Neural cell (in vitro differentiated cells): ENCODE measurements around the gene UBE2QL1. TPM values are rescaled to one million over a fixed set of nuclear protein-coding genes. Genes with fewer than 3 reads are reported as not detected.

ENCODE experiments used
- H2AFZ ChIP-seq: fragments of 200-600, 300-800 bp; sonication (generic), shearing (Covaris generic); 2 replicates; pipeline ENCODE4 v1.6.0; 2014; ENCODE audit warnings: low read depth, mild to moderate bottlenecking, antibody characterized with exemption, low read length, moderate library complexity
- H3F3A ChIP-seq: fragments of 200-600 bp; shearing (Covaris generic); 2 replicates; pipeline ENCODE4 v1.6.1; 2016; ENCODE audit warnings: mild to moderate bottlenecking, moderate library complexity, mixed read lengths, antibody characterized with exemption, low read length; ENCODE audit not compliant: insufficient read depth, poor library complexity, severe bottlenecking
- H3K27ac ChIP-seq: fragments of 200-600, 300-800 bp; sonication (generic), shearing (Covaris generic); 2 replicates; pipeline ENCODE4 v1.5.1; 2014; ENCODE audit warnings: mild to moderate bottlenecking, low read length, moderate library complexity
- H3K27me3 ChIP-seq: fragments of 300-800, 200-600 bp; sonication (generic), shearing (Covaris generic); 2 replicates; pipeline ENCODE4 v1.6.0; 2014; ENCODE audit warnings: mild to moderate bottlenecking, low read depth, low read length, moderate library complexity; ENCODE audit not compliant: insufficient read depth
- H3K36me3 ChIP-seq: fragments of 300-800, 200-600 bp; sonication (generic), shearing (Covaris generic); 2 replicates; pipeline ENCODE4 v1.5.1; 2014; ENCODE audit warnings: mild to moderate bottlenecking, antibody characterized with exemption, low read length, moderate library complexity; ENCODE audit not compliant: insufficient read depth
- H3K4me2 ChIP-seq: fragments of 300-800, 200-600 bp; sonication (generic), shearing (Covaris generic); 2 replicates; pipeline ENCODE4 v1.6.0; 2014; ENCODE audit warnings: mild to moderate bottlenecking, low read length
- H3K4me3 ChIP-seq: fragments of 300-800, 200-600 bp; sonication (generic), shearing (Covaris generic); 2 replicates; pipeline ENCODE4 v1.5.1; 2014; ENCODE audit warnings: mild to moderate bottlenecking, low read length, moderate library complexity
- H3K79me2 ChIP-seq: fragments of 200-600 bp; shearing (Covaris generic); replicated peaks from 2 replicates; pipeline ENCODE4 v1.6.0; 2014; ENCODE audit warnings: mild to moderate bottlenecking, low read length, moderate library complexity; ENCODE audit not compliant: insufficient read depth
- H3K9ac ChIP-seq: fragments of 300-800, 200-600 bp; sonication (generic), shearing (Covaris generic); 2 replicates; pipeline ENCODE4 v1.6.1; 2016; ENCODE audit warnings: mild to moderate bottlenecking, low read length, mixed read lengths
- H3K9me2 ChIP-seq: fragments of 200-600 bp; shearing (Covaris generic); 2 replicates; pipeline ENCODE4 v1.6.1; 2016; ENCODE audit warnings: mild to moderate bottlenecking, low read length, mixed read lengths; ENCODE audit not compliant: insufficient read depth
- H3K9me3 ChIP-seq: fragments of 200-600, 300-800 bp; sonication (generic), shearing (Covaris generic); 2 replicates; pipeline ENCODE4 v1.6.1; 2016; ENCODE audit warnings: mild to moderate bottlenecking, mixed run types, low read length, moderate library complexity, mixed read lengths
- H4K20me1 ChIP-seq: fragments of 200-600 bp; shearing (Covaris generic); 2 replicates; pipeline ENCODE4 v1.6.1; 2016; ENCODE audit warnings: mild to moderate bottlenecking, mixed run types; ENCODE audit not compliant: insufficient read depth
- CTCF ChIP-seq: fragments of 450-650 bp; IDR thresholded peaks from 2 replicates; pipeline ENCODE4 v1.5.1; 2014; ENCODE audit warnings: antibody characterized with exemption, mild to moderate bottlenecking, moderate library complexity; ENCODE audit not compliant: poor library complexity, severe bottlenecking
- EP300 ChIP-seq: fragments of 450-650 bp; conservative IDR thresholded peaks from 2 replicates; pipeline ENCODE4 v1.6.1; 2014; ENCODE audit warnings: antibody characterized with exemption, mild to moderate bottlenecking, moderate library complexity; ENCODE audit not compliant: poor library complexity, severe bottlenecking
- EZH2 ChIP-seq: fragments of 200-600, 300-800 bp; shearing (Covaris generic), sonication (generic); IDR thresholded peaks from 2 replicates; pipeline ENCODE4 v1.6.1; 2014; ENCODE audit warnings: antibody characterized with exemption, low read length, borderline replicate concordance, mild to moderate bottlenecking; ENCODE audit not compliant: insufficient read depth, poor library complexity, severe bottlenecking
- MXI1 ChIP-seq: fragments of 450-650 bp; conservative IDR thresholded peaks from 2 replicates; pipeline ENCODE4 v1.6.1; 2014; ENCODE audit warnings: antibody characterized with exemption, mild to moderate bottlenecking; ENCODE audit not compliant: poor library complexity, severe bottlenecking
- POLR2AphosphoS5 ChIP-seq: IDR thresholded peaks from 2 replicates; pipeline ENCODE4 v1.6.1; 2012
- RAD21 ChIP-seq: fragments of 450-650 bp; conservative IDR thresholded peaks from 2 replicates; pipeline ENCODE4 v1.6.1; 2014; ENCODE audit warnings: antibody characterized with exemption, mild to moderate bottlenecking, moderate library complexity
- SMC3 ChIP-seq: fragments of 450-650 bp; conservative IDR thresholded peaks from 2 replicates; pipeline ENCODE4 v1.6.1; 2014; ENCODE audit warnings: antibody characterized with exemption, mild to moderate bottlenecking, moderate library complexity; ENCODE audit not compliant: poor library complexity
- TAF1 ChIP-seq: IDR thresholded peaks from 2 replicates; pipeline ENCODE4 v1.6.1; 2012; ENCODE audit warnings: low read depth
- polyA plus RNA-seq: library from polyadenylated mRNA; depleted of rRNA; stranded (reverse); fragments of >200 nt; gene quantifications from 2 replicates; pipeline ENCODE4 v1.2.3, GENCODE V29; 2014
- TF ChIP-seq, protein P1 (sequence below): IDR thresholded peaks from 2 replicates; pipeline ENCODE4 v1.6.1; 2012; ENCODE audit warnings: borderline replicate concordance

Gene UBE2QL1
- polyA plus RNA-seq, 1 donor from 2014 or later, result 13.8 TPM

DNA sequence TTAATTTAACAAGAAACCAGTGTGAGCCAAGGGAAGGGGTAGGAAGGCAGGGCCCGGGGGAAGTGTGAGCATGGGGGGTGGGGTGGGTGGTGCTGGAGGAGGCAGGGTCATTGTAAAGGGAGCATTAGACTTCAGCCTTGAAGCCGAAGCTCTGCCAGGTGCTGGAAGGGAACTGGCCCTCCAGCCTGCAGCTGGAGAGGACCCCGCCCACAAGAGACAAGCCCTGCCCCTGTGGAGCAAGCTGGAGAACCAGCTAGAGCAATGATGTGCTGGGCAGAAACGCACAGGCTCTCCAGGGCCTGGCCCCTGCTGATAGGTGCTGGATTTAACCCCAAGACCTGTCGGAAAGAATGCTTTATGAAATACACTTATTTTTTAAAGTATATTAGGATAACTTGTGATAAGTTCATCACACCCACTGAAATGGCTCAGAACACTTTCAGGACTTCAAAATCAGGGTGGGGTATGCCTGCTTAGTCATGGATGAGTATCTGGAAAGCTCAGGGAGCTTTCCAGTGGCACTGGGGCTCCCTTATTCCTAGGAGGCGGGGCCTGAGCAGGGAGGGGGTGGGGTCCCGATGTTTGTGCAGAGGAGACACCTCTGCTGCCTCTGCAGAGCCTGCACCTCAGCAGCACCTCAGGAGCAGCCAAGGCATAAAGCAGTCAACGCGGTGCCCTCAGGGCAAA lies 27.1 kb downstream of the UBE2QL1 start:
- H3K27me3 ChIP-seq, result no peaks in the 10 kb centered on the region
- H3K9ac ChIP-seq, result no peak overlapping the region
- H3K4me3 ChIP-seq, result no peak overlapping the region
- no peaks in the 10 kb centered on the region for H3K9me2 ChIP-seq
- H3K79me2 ChIP-seq, result no peaks in the 10 kb centered on the region
- H2AFZ ChIP-seq, result no peak overlapping the region
- H3K27ac ChIP-seq, result no peak overlapping the region
- H3F3A ChIP-seq, result no peaks in the 10 kb centered on the region
- H3K36me3 ChIP-seq, result no peaks in the 10 kb centered on the region
- H3K9me3 ChIP-seq, result no peaks in the 10 kb centered on the region
- H4K20me1 ChIP-seq, result no peaks in the 10 kb centered on the region
- H3K4me2 ChIP-seq, result no peak overlapping the region
- no peak for TF ChIP-seq MXI1

GRCh38 chr5:6476313-6476661 lies 27.6 kb downstream of the UBE2QL1 start:
- Histone ChIP-seq H3K4me3 (no peak overlapping the region), H3K27me3 (no peaks in the 10 kb centered on the region), H3K79me2 (no peaks in the 10 kb centered on the region), H2AFZ (no peak overlapping the region), H3K4me2 (no peak overlapping the region), H3K9me2 (no peaks in the 10 kb centered on the region), H3K36me3 (no peaks in the 10 kb centered on the region), H3F3A (no peaks in the 10 kb centered on the region), H3K9ac (no peak overlapping the region), H3K9me3 (no peaks in the 10 kb centered on the region), H4K20me1 (no peaks in the 10 kb centered on the region), H3K27ac (no peak overlapping the region)
- TF ChIP-seq TAF1 (no peak), MXI1 (no peak), RAD21 (no peak), EP300 (no peak), CTCF (no peak)
- TF ChIP-seq, protein P1, sequence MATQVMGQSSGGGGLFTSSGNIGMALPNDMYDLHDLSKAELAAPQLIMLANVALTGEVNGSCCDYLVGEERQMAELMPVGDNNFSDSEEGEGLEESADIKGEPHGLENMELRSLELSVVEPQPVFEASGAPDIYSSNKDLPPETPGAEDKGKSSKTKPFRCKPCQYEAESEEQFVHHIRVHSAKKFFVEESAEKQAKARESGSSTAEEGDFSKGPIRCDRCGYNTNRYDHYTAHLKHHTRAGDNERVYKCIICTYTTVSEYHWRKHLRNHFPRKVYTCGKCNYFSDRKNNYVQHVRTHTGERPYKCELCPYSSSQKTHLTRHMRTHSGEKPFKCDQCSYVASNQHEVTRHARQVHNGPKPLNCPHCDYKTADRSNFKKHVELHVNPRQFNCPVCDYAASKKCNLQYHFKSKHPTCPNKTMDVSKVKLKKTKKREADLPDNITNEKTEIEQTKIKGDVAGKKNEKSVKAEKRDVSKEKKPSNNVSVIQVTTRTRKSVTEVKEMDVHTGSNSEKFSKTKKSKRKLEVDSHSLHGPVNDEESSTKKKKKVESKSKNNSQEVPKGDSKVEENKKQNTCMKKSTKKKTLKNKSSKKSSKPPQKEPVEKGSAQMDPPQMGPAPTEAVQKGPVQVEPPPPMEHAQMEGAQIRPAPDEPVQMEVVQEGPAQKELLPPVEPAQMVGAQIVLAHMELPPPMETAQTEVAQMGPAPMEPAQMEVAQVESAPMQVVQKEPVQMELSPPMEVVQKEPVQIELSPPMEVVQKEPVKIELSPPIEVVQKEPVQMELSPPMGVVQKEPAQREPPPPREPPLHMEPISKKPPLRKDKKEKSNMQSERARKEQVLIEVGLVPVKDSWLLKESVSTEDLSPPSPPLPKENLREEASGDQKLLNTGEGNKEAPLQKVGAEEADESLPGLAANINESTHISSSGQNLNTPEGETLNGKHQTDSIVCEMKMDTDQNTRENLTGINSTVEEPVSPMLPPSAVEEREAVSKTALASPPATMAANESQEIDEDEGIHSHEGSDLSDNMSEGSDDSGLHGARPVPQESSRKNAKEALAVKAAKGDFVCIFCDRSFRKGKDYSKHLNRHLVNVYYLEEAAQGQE, result no peak

DNA sequence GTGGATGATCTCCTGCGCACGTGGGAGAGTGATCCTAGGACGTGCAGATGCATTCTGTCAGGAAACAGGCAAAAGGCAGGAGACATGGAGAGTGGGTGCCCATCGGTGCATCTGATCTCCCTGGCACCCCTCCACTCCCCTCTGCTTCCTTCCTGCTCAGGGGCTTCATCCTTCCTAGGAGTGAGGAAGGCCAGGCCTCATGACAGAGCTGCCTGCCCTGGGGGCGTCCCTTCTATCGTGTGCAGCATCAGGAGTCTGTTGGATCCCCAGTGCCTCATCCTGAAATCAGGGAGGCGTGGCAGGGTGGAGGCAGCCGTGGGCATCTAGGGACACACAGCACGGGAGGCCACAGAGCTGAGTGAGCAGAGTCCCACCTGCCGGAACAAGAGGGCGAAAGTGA lies 30.1 kb downstream of the UBE2QL1 start:
- Histone ChIP-seq H3K9me3 (no peaks in the 10 kb centered on the region), H3F3A (no peaks in the 10 kb centered on the region), H3K27me3 (no peaks in the 10 kb centered on the region), H3K4me3 (no peak overlapping the region), H3K79me2 (no peaks in the 10 kb centered on the region), H3K9ac (no peak overlapping the region), H3K4me2 (no peak overlapping the region), H3K27ac (no peak overlapping the region), H4K20me1 (no peaks in the 10 kb centered on the region), H2AFZ (no peak overlapping the region), H3K9me2 (no peaks in the 10 kb centered on the region), H3K36me3 (no peaks in the 10 kb centered on the region)
- TF ChIP-seq, protein P1, result no peak
- TF ChIP-seq EP300 (no peak), TAF1 (no peak), SMC3 (no peak), MXI1 (no peak), CTCF (no peak), POLR2AphosphoS5 (no peak), RAD21 (no peak), EZH2 (no peak)
